H1 (cell line): ENCODE data around the gene EXOC2.

Experiments
- CEBPB ChIP-seq: IDR thresholded peaks from 2 replicates; pipeline ENCODE4 v1.6.1; 2012; ENCODE audit warnings: low read depth, low read length
- RAD21 ChIP-seq, 2 experiments: IDR thresholded peaks in 1 of 2; conservative IDR thresholded peaks in 1 of 2; 2 replicates each; pipeline ENCODE4 v1.6.1; 2011; ENCODE audit warnings: low read depth in 2 of 2, low read length in 2 of 2, improper control_type of control experiment in 1 of 2, inconsistent platforms in 1 of 2, mild to moderate bottlenecking in 1 of 2, moderate library complexity in 1 of 2
- RFX5 ChIP-seq: IDR thresholded peaks from 2 replicates; pipeline ENCODE4 v1.6.1; 2011; ENCODE audit warnings: low read depth, low read length, improper control_type of control experiment, borderline replicate concordance
- SIX5 ChIP-seq: IDR thresholded peaks from 2 replicates; pipeline ENCODE4 v1.6.1; 2011; ENCODE audit warnings: mild to moderate bottlenecking, low read depth, low read length
- SP1 ChIP-seq: IDR thresholded peaks from 2 replicates; pipeline ENCODE4 v1.6.1; 2011; ENCODE audit warnings: low read depth, low read length
- ZNF274 ChIP-seq: IDR thresholded peaks from 2 replicates; pipeline ENCODE4 v1.7.0; 2012; ENCODE audit warnings: low read length, borderline replicate concordance; ENCODE audit errors: extremely low read depth

DNA sequence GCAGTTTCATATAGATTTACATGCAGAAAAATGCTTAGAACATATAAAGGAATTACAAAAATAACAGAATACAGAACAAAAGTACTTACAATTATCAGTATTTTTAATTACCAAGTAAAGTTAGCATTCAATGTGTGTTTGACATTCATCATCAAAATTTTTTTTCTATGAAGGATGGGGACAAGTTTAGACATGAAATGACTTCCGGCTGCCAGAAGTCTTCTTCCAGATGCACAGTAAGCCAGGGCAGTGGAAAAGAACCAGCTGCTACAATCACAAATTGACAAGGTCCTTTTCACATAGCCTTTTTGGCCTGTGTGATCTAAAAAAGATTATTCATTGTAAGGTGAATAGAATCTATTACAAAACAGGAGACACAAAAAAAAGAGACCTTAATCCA, 109.8 kb downstream of the EXOC2 start:
- TF ChIP-seq SP1 (no peak), CEBPB (no peak), SIX5 (no peak), RFX5 (no peak), ZNF274 (no peak), RAD21 (IDR thresholded peaks at IDR 0.05 in 1 of 2, conservative IDR thresholded peaks at IDR 0.05 in 1 of 2; ENCODE audit: low read depth in 2 of 2, low read length in 2 of 2) (no peak)
